ENCODE measurements around the gene ATP6V0E2. TPM values are rescaled to one million over a fixed set of nuclear protein-coding genes. Genes with fewer than 3 reads are reported as not detected.
A peak's percentile ranks its signal among the peaks of the same experiment; 100 is the strongest.

ATP6V0E2 gene
- polyA plus RNA-seq, 2 of the 4 experiments (the other 2 are of a cell fraction), result 17.3 to 44.9 TPM

GRCh38 chr7:149837564-149838223, 36.1 kb upstream of the ATP6V0E2 start:
- Histone ChIP-seq H3K4me1 (peaks cover 10% of the 10 kb centered on the region; the same call in 2 of the 3 replicates), H3K9me3 (no peaks in the 10 kb centered on the region), H3K4me2 (peak overlapping the region; percentile 56), H3K4me3 (no peak overlapping the region), H3K27ac (no peak overlapping the region)
- 40% methylated on average over 17 of the region's 17 CpGs for WGBS (ENCODE audit: missing lambda C conversion rate)
- ATAC-seq (no peak), DNase-seq (ENCODE audit: low read depth in 1 of 2, low spot score in 1 of 2) (no peak), FAIRE-seq (no peak)
- ChIA-PET POLR2A (interaction anchor here (0.7 to 1.0 kb wide), 2 partner anchors 12 to 576 kb away, joined by 3 to 4 read pairs; partner anchors contain the start of gene ZNF783), CTCF (interaction anchor here (0.7 to 0.8 kb wide), 2 partner anchors 12 to 528 kb away, joined by 3 read pairs; no protein-coding TSS in a partner anchor)
- TF ChIP-seq KDM5A (IDR thresholded peaks at IDR 0.05) (no peak), PBX3 (IDR thresholded peaks at IDR 0.05) (no peak), E2F6 (IDR thresholded peaks at IDR 0.05; ENCODE audit: borderline replicate concordance, low read depth) (0 out of 2 replicates have a peak, but pooled peaks have one; percentile 17), MAFK (IDR thresholded peaks at IDR 0.05; ENCODE audit: partially characterized antibody) (peak; percentile 65)

GRCh38 chr7:149838224-149838991, 35.4 kb upstream of the ATP6V0E2 start, which contains the start of gene ZNF862:
Gene ZNF862, plus strand, starts transcription at chr7:149838375. Its CDS starts 237 bp downstream, at chr7:149838612.
- CTCF ChIA-PET, result interaction anchor here (0.6 to 1.8 kb wide), 4 partner anchors 10 to 527 kb away, joined by 3 to 6 read pairs (median 3); no protein-coding TSS in a partner anchor
- ATAC-seq, result peak; percentile 96 to 98
- Histone ChIP-seq H3K27ac (peak within 1 kb of the TSS; percentile 85 to 89), H3K4me2 (peak within 1 kb of the TSS; percentile 79), H3K4me3 (peak within 1 kb of the TSS; percentile 79), H3K4me1 (peaks cover 10% of the 10 kb centered on the region; the same call in 2 of the 3 replicates), H3K9me3 (no peaks in the 10 kb centered on the region)
- DNase-seq (ENCODE audit: low read depth in 1 of 2, low spot score in 1 of 2), result peak; percentile 98 to 99
- peak; percentile 72 for FAIRE-seq
- POLR2A ChIA-PET, result interaction anchor here (0.7 to 1.0 kb wide), 2 partner anchors 11 to 576 kb away, joined by 3 to 4 read pairs; partner anchors contain the start of gene ZNF783
- 0% methylated on average over 5 of the region's 86 CpGs for WGBS (ENCODE audit: missing lambda C conversion rate)
- TF ChIP-seq CTCF (IDR thresholded peaks at IDR 0.05), result no peak
- peak in 1 of 2 experiments; percentile 74; a peak in 4 of 5 replicates for TF ChIP-seq JUN (IDR thresholded peaks at IDR 0.05)
- TF ChIP-seq RARB (CRISPR knock-in tag; IDR thresholded peaks at IDR 0.05), result no peak
- TF ChIP-seq CBX2 (IDR thresholded peaks at IDR 0.05; ENCODE audit: borderline replicate concordance, low read depth), result no peak
- TF ChIP-seq FOSB (CRISPR knock-in tag; IDR thresholded peaks at IDR 0.05), result no peak
- no peak for TF ChIP-seq SREBF2 (IDR thresholded peaks at IDR 0.05)
- TF ChIP-seq GATA3 (IDR thresholded peaks at IDR 0.05; ENCODE audit: borderline replicate concordance), result no peak; the same call in 1 of the 2 replicates
- 0 out of 2 replicates have a peak, but pooled peaks have one; percentile 59 for TF ChIP-seq RNF2 (IDR thresholded peaks at IDR 0.05; ENCODE audit: borderline replicate concordance, low read depth)
- peak; percentile 66; the same call in 1 of the 3 replicates for TF ChIP-seq BCL3 (IDR thresholded peaks at IDR 0.05)
- TF ChIP-seq HOXA7 (CRISPR knock-in tag; IDR thresholded peaks at IDR 0.05), result no peak
- peak; percentile 73 for TF ChIP-seq RFX5 (IDR thresholded peaks at IDR 0.05)
- no peak for TF ChIP-seq PBX3 (IDR thresholded peaks at IDR 0.05)
- TF ChIP-seq POLR2A (IDR thresholded peaks at IDR 0.05; ENCODE audit: low read length), result peak; percentile 75
- no peak for TF ChIP-seq MAFK (IDR thresholded peaks at IDR 0.05; ENCODE audit: partially characterized antibody)
- TF ChIP-seq USF2 (IDR thresholded peaks at IDR 0.05), result no peak
- TF ChIP-seq MAZ (IDR thresholded peaks at IDR 0.05; ENCODE audit: borderline replicate concordance, low read depth, low read length), result no peak
- TF ChIP-seq CBX8 (IDR thresholded peaks at IDR 0.05), result no peak
- TF ChIP-seq RCOR1 (IDR thresholded peaks at IDR 0.05; ENCODE audit: low read depth, low read length), result no peak
- no peak for TF ChIP-seq ZC3H11A (IDR thresholded peaks at IDR 0.05)
- TF ChIP-seq FOXS1 (CRISPR knock-in tag; IDR thresholded peaks at IDR 0.05), result no peak
- TF ChIP-seq ATOH8 (CRISPR knock-in tag; IDR thresholded peaks at IDR 0.05; ENCODE audit: low read depth), result no peak
- no peak for TF ChIP-seq SMC3 (IDR thresholded peaks at IDR 0.05)
- no peak for TF ChIP-seq EHF (CRISPR knock-in tag; IDR thresholded peaks at IDR 0.05)
- no peak for TF ChIP-seq ZFP36 (IDR thresholded peaks at IDR 0.05; ENCODE audit: borderline replicate concordance, partially characterized antibody)
- no peak for TF ChIP-seq TP53 (CRISPR knock-in tag; IDR thresholded peaks at IDR 0.05)
